RWPE1 (cell line): ENCODE data around the gene AMBRA1.

Experiments
- CTCF ChIA-PET: fragments of 350-600 bp; sonication (Branson Sonifier 250); formaldehyde crosslinking; extraction: SDS; loops from one replicate; lab custom pipeline; 2021; lab: Yijun Ruan, JAX
- POLR2A ChIA-PET: fragments of 400-600 bp; formaldehyde crosslinking; extraction: SDS; loops from one replicate; lab custom pipeline; 2020; ENCODE audit warnings: antibody characterized with exemption; ENCODE audit not compliant: low non-redundant PET; lab: Yijun Ruan, JAX
- DNase-seq: peaks from one replicate; pipeline ENCODE4 v3.0.0; 2012; ENCODE audit warnings: low spot score
- H3K27ac ChIP-seq: fragments of 450-650 bp; 2 replicates; pipeline ENCODE4 v1.5.1; 2017
- TF ChIP-seq, protein P1 (sequence below): fragments of 450-650 bp; conservative IDR thresholded peaks from 2 replicates; pipeline ENCODE4 v1.5.1; 2017; ENCODE audit warnings: low read depth, mild to moderate bottlenecking

The AMBRA1 gene

GRCh38 chr11:46390331-46391171 lies 203.3 kb downstream of the AMBRA1 start:
- DNase-seq, result no peak
- ChIA-PET POLR2A (interaction anchor here (0.6 kb wide), 1 partner anchor 136 kb away, joined by 9 read pairs; no protein-coding TSS in a partner anchor), CTCF (interaction anchor here (0.6 to 2.3 kb wide), 12 partner anchors 9 to 215 kb away, joined by 3 to 11 read pairs (median 4); no protein-coding TSS in a partner anchor)
- TF ChIP-seq, protein P1, sequence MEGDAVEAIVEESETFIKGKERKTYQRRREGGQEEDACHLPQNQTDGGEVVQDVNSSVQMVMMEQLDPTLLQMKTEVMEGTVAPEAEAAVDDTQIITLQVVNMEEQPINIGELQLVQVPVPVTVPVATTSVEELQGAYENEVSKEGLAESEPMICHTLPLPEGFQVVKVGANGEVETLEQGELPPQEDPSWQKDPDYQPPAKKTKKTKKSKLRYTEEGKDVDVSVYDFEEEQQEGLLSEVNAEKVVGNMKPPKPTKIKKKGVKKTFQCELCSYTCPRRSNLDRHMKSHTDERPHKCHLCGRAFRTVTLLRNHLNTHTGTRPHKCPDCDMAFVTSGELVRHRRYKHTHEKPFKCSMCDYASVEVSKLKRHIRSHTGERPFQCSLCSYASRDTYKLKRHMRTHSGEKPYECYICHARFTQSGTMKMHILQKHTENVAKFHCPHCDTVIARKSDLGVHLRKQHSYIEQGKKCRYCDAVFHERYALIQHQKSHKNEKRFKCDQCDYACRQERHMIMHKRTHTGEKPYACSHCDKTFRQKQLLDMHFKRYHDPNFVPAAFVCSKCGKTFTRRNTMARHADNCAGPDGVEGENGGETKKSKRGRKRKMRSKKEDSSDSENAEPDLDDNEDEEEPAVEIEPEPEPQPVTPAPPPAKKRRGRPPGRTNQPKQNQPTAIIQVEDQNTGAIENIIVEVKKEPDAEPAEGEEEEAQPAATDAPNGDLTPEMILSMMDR, result no peak
- H3K27ac ChIP-seq, result no peak overlapping the region

GRCh38 chr11:46389450-46390330 lies 204.1 kb downstream of the AMBRA1 start:
- CTCF ChIA-PET, result interaction anchor here (0.6 to 2.3 kb wide), 29 partner anchors 9 to 795 kb away, joined by 3 to 13 read pairs (median 3); no protein-coding TSS in a partner anchor
- DNase-seq, result peak; percentile 81
- POLR2A ChIA-PET, result no interaction called here
- TF ChIP-seq, protein P1, result peak; percentile 96
- no peak overlapping the region for H3K27ac ChIP-seq

GRCh38 chr11:46388619-46389449 lies 205.0 kb downstream of the AMBRA1 start:
- POLR2A ChIA-PET, result no interaction called here
- TF ChIP-seq, protein P1, result no peak
- DNase-seq, result no peak
- H3K27ac ChIP-seq, result no peak overlapping the region
- CTCF ChIA-PET, result interaction anchor here (0.6 to 2.3 kb wide), 26 partner anchors 9 to 687 kb away, joined by 3 to 13 read pairs (median 3); no protein-coding TSS in a partner anchor

- ChIA-PET CTCF (interaction anchor here (0.7 to 2.0 kb wide), 4 partner anchors 20 to 141 kb away, joined by 3 to 13 read pairs (median 4); no protein-coding TSS in a partner anchor), POLR2A (no interaction called here)
- H3K27ac ChIP-seq, result no peak overlapping the region
- TF ChIP-seq, protein P1, result no peak
- no peak for DNase-seq
Observed at GRCh38 chr11:46387919-46388618, 205.8 kb downstream of the AMBRA1 start.

DNA sequence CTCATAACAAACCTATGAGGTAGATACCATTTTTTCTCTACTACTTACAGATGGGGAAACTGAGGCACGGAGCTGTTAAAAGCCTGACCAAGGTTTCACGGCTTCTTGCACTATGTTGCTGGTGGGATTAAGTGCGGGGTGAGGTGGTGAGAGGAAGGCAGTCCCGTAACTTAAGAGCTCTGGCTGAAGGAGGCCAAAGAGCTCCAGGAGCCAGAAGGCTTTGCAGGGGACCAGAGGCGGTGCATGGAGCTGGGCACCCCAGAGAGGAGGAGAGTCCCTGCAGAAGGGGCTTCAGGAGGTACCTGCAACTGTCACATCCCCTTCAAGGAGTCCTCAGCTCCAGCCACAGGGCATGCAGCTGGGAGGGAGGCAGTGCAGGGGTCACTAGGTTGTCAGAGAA lies 206.4 kb downstream of the AMBRA1 start:
- ChIA-PET CTCF (interaction anchor here (0.6 to 1.7 kb wide), 3 partner anchors 19 to 363 kb away, joined by 3 to 4 read pairs (median 4); no protein-coding TSS in a partner anchor), POLR2A (no interaction called here)
- no peak for DNase-seq

More for the DNA sequence above, 206.4 kb downstream of the AMBRA1 start:
- no peak overlapping the region for H3K27ac ChIP-seq
- TF ChIP-seq, protein P1, result no peak
